ACC112 (cell line): ENCODE results near the gene KCNJ14.

ENCODE experiments used
- H2AFZ ChIP-seq: fragments of 200-600 bp; sonication (generic); one replicate; pipeline ENCODE4 v1.6.0; 2017; ENCODE audit warnings: antibody characterized with exemption, low read length; ENCODE audit not compliant: unreplicated experiment
- H3K27ac ChIP-seq: fragments of 200-600 bp; sonication (generic); 2 replicates; pipeline ENCODE4 v1.5.1; 2014; ENCODE audit warnings: low read depth, mild to moderate bottlenecking, antibody characterized with exemption, low read length, moderate library complexity
- H3K27me3 ChIP-seq: fragments of 200-600 bp; sonication (generic); 2 replicates; pipeline ENCODE4 v1.6.1; 2014; ENCODE audit warnings: mild to moderate bottlenecking, antibody characterized with exemption, low read length, moderate library complexity, mixed read lengths; ENCODE audit not compliant: insufficient read depth
- H3K36me3 ChIP-seq: fragments of 200-600 bp; sonication (generic); 2 replicates; pipeline ENCODE4 v1.6.1; 2016; ENCODE audit warnings: mild to moderate bottlenecking, antibody characterized with exemption, low read length, moderate library complexity, mixed read lengths; ENCODE audit not compliant: insufficient read depth
- H3K4me1 ChIP-seq: fragments of 200-600 bp; sonication (generic); one replicate; pipeline ENCODE4 v1.6.1; 2016; ENCODE audit warnings: low read length, mixed read lengths; ENCODE audit not compliant: insufficient read depth, unreplicated experiment, control insufficient read depth
- H3K4me3 ChIP-seq: fragments of 200-600 bp; sonication (generic); 2 replicates; pipeline ENCODE4 v1.5.1; 2014; ENCODE audit warnings: mild to moderate bottlenecking, low read depth, low read length
- H3K79me2 ChIP-seq: fragments of 200-600 bp; sonication (generic); one replicate; pipeline ENCODE4 v1.6.0; 2016; ENCODE audit warnings: low read length; ENCODE audit not compliant: control insufficient read depth, unreplicated experiment, insufficient read depth

The KCNJ14 gene

GRCh38 chr19:48473161-48473966, 18.0 kb downstream of the KCNJ14 start:
- Histone ChIP-seq H3K79me2 (peaks cover 12% of the 10 kb centered on the region), H2AFZ (no peak overlapping the region), H3K4me1 (peaks cover 7% of the 10 kb centered on the region), H3K27ac (no peak overlapping the region), H3K27me3 (no peaks in the 10 kb centered on the region), H3K4me3 (no peak overlapping the region), H3K36me3 (no peaks in the 10 kb centered on the region)

- Histone ChIP-seq H2AFZ (no peak overlapping the region), H3K4me1 (peaks cover 7% of the 10 kb centered on the region), H3K27ac (no peak overlapping the region), H3K79me2 (peaks cover 12% of the 10 kb centered on the region), H3K36me3 (no peaks in the 10 kb centered on the region), H3K27me3 (no peaks in the 10 kb centered on the region), H3K4me3 (no peak overlapping the region)
These were observed 18.8 kb downstream of the KCNJ14 start for GRCh38 chr19:48474084-48474592.

GRCh38 chr19:48475369-48476068, 20.1 kb downstream of the KCNJ14 start:
- Histone ChIP-seq H3K79me2 (peaks cover 4% of the 10 kb centered on the region), H3K36me3 (no peaks in the 10 kb centered on the region), H3K4me1 (peaks cover 1% of the 10 kb centered on the region), H3K27me3 (no peaks in the 10 kb centered on the region), H3K27ac (no peak overlapping the region), H2AFZ (no peak overlapping the region), H3K4me3 (no peak overlapping the region)

GRCh38 chr19:48476176-48476575, 20.8 kb downstream of the KCNJ14 start:
- no peak overlapping the region for H3K4me3 ChIP-seq
- no peaks in the 10 kb centered on the region for H3K79me2 ChIP-seq
- no peaks in the 10 kb centered on the region for H3K4me1 ChIP-seq
- H2AFZ ChIP-seq, result no peak overlapping the region
- H3K27ac ChIP-seq, result no peak overlapping the region
- no peaks in the 10 kb centered on the region for H3K36me3 ChIP-seq
- H3K27me3 ChIP-seq, result no peaks in the 10 kb centered on the region

- no peaks in the 10 kb centered on the region for H3K36me3 ChIP-seq
These were observed 21.8 kb downstream of the KCNJ14 start for GRCh38 chr19:48477067-48477685.

GRCh38 chr19:48477698-48478338, 22.4 kb downstream of the KCNJ14 start:
- Histone ChIP-seq H3K36me3 (no peaks in the 10 kb centered on the region), H3K27me3 (no peaks in the 10 kb centered on the region), H3K27ac (no peak overlapping the region), H2AFZ (no peak overlapping the region), H3K79me2 (no peaks in the 10 kb centered on the region), H3K4me1 (peaks cover 9% of the 10 kb centered on the region), H3K4me3 (no peak overlapping the region)

More at GRCh38 chr19:48477067-48477685, 21.8 kb downstream of the KCNJ14 start:
- Histone ChIP-seq H2AFZ (no peak overlapping the region), H3K79me2 (no peaks in the 10 kb centered on the region), H3K27me3 (no peaks in the 10 kb centered on the region), H3K4me3 (no peak overlapping the region), H3K27ac (no peak overlapping the region), H3K4me1 (peaks cover 5% of the 10 kb centered on the region)

GRCh38 chr19:48478339-48479256, 23.2 kb downstream of the KCNJ14 start:
- no peak overlapping the region for H2AFZ ChIP-seq
- H3K4me1 ChIP-seq, result peaks cover 9% of the 10 kb centered on the region
- no peaks in the 10 kb centered on the region for H3K36me3 ChIP-seq
- no peak overlapping the region for H3K4me3 ChIP-seq
- no peaks in the 10 kb centered on the region for H3K27me3 ChIP-seq
- no peak overlapping the region for H3K27ac ChIP-seq
- H3K79me2 ChIP-seq, result no peaks in the 10 kb centered on the region

GRCh38 chr19:48479686-48480085, 24.3 kb downstream of the KCNJ14 start:
- no peaks in the 10 kb centered on the region for H3K27me3 ChIP-seq
- no peak overlapping the region for H2AFZ ChIP-seq
- no peak overlapping the region for H3K4me3 ChIP-seq
- no peaks in the 10 kb centered on the region for H3K79me2 ChIP-seq
- no peak overlapping the region for H3K27ac ChIP-seq
- peaks cover 9% of the 10 kb centered on the region for H3K4me1 ChIP-seq
- H3K36me3 ChIP-seq, result no peaks in the 10 kb centered on the region

- Histone ChIP-seq H2AFZ (no peak overlapping the region), H3K36me3 (no peaks in the 10 kb centered on the region), H3K4me1 (peaks cover 9% of the 10 kb centered on the region), H3K27ac (no peak overlapping the region), H3K27me3 (no peaks in the 10 kb centered on the region), H3K4me3 (no peak overlapping the region), H3K79me2 (no peaks in the 10 kb centered on the region)
These were observed 24.8 kb downstream of the KCNJ14 start for GRCh38 chr19:48480183-48480557.
